ENCODE data around the gene CTDSP1.

The CTDSP1 gene

GRCh38 chr2:218400167-218400929 is 680 bp downstream of the CTDSP1 start:
- Histone ChIP-seq H2BK12ac (ENCODE audit: low read length) (peak overlapping the region; percentile 58), H4K91ac (ENCODE audit: low read depth, low read length, poor library complexity) (no peak overlapping the region), H3K4ac (ENCODE audit: low read length) (peak overlapping the region; percentile 66), H3K4me3 (ENCODE audit: low read length in 2 of 2) (peak overlapping the region; percentile 91 to 92), H3K9me3 (replicated peaks in 1 of 2; ENCODE audit: control insufficient read depth in 2 of 2, insufficient read depth in 1 of 2, low read depth in 1 of 2, low read length in 2 of 2) (no peaks in the 10 kb centered on the region), H2AK5ac (ENCODE audit: low read depth, low read length) (peak overlapping the region; percentile 97), H3K18ac (ENCODE audit: low read length) (peak overlapping the region; percentile 98), H3K9ac (ENCODE audit: low read depth, low read length, poor library complexity) (peak overlapping the region; percentile 96), H3K4me2 (ENCODE audit: insufficient read depth, low read length, poor library complexity, severe bottlenecking) (peak overlapping the region; percentile 93), H3K27me3 (ENCODE audit: control insufficient read depth in 3 of 3, insufficient read depth in 3 of 3, low read depth in 1 of 3, low read length in 3 of 3) (peaks cover 22 to 31% (median 30%) of the 10 kb centered on the region in 3 experiments), H3K36me3 (replicated peaks in 1 of 2; ENCODE audit: control insufficient read depth in 2 of 2, insufficient read depth in 2 of 2, low read length in 2 of 2) (peaks cover 21 to 40% of the 10 kb centered on the region in 2 donors), H3K4me1 (ENCODE audit: control insufficient read depth in 2 of 2, insufficient read depth in 1 of 2, low read depth in 1 of 2, low read length in 2 of 2) (peaks cover 31 to 34% of the 10 kb centered on the region in 2 donors), H2BK15ac (ENCODE audit: low read length) (no peak overlapping the region), H3K14ac (ENCODE audit: low read length) (peak overlapping the region; percentile 94), H2BK5ac (ENCODE audit: low read length) (peak overlapping the region; percentile 90), H3K23ac (ENCODE audit: low read depth, low read length, poor library complexity) (peak overlapping the region; percentile 89), H2BK120ac (ENCODE audit: low read depth, low read length) (peak overlapping the region; percentile 97), H3K79me1 (ENCODE audit: low read depth, low read length) (peaks cover 6% of the 10 kb centered on the region), H2AFZ (ENCODE audit: low read length) (peak overlapping the region; percentile 85), H4K8ac (ENCODE audit: low read depth, low read length) (no peak overlapping the region), H3K27ac (replicated peaks; ENCODE audit: low read length) (no peak overlapping the region)
- no CpG with 5 or more reads among the region's 63 CpGs for WGBS, 2 donors (ENCODE audit: extremely low coverage in 2 of 2, insufficient read length in 2 of 2, insufficient replicate concordance in 1 of 2)
- DNase-seq (ENCODE audit: low spot score), result peak; percentile 30

GRCh38 chr2:218400930-218401881 is 1.5 kb downstream of the CTDSP1 start:
- Histone ChIP-seq H3K9ac (ENCODE audit: low read depth, low read length, poor library complexity) (peak overlapping the region; percentile 96), H3K23ac (ENCODE audit: low read depth, low read length, poor library complexity) (peak overlapping the region; percentile 89), H3K36me3 (replicated peaks in 1 of 2; ENCODE audit: control insufficient read depth in 2 of 2, insufficient read depth in 2 of 2, low read length in 2 of 2) (peaks cover 21 to 41% of the 10 kb centered on the region in 2 donors), H3K4me1 (ENCODE audit: control insufficient read depth in 2 of 2, insufficient read depth in 1 of 2, low read depth in 1 of 2, low read length in 2 of 2) (peaks cover 35 to 41% of the 10 kb centered on the region in 2 donors), H3K9me3 (replicated peaks in 1 of 2; ENCODE audit: control insufficient read depth in 2 of 2, insufficient read depth in 1 of 2, low read depth in 1 of 2, low read length in 2 of 2) (no peaks in the 10 kb centered on the region), H3K27ac (replicated peaks; ENCODE audit: low read length) (no peak overlapping the region), H3K4me2 (ENCODE audit: insufficient read depth, low read length, poor library complexity, severe bottlenecking) (peak overlapping the region; percentile 93), H2AFZ (ENCODE audit: low read length) (peak overlapping the region; percentile 85), H3K27me3 (ENCODE audit: control insufficient read depth in 3 of 3, insufficient read depth in 3 of 3, low read depth in 1 of 3, low read length in 3 of 3) (peaks cover 22 to 31% (median 30%) of the 10 kb centered on the region in 3 experiments), H3K18ac (ENCODE audit: low read length) (peak overlapping the region; percentile 66), H2BK120ac (ENCODE audit: low read depth, low read length) (no peak overlapping the region), H4K8ac (ENCODE audit: low read depth, low read length) (no peak overlapping the region), H3K14ac (ENCODE audit: low read length) (no peak overlapping the region), H3K4me3 (ENCODE audit: low read length in 2 of 2) (peak overlapping the region; percentile 91 to 92), H2BK15ac (ENCODE audit: low read length) (peak overlapping the region; percentile 62), H3K79me1 (ENCODE audit: low read depth, low read length) (peaks cover 6% of the 10 kb centered on the region), H2BK12ac (ENCODE audit: low read length) (no peak overlapping the region), H3K4ac (ENCODE audit: low read length) (peak overlapping the region; percentile 66), H2BK5ac (ENCODE audit: low read length) (no peak overlapping the region), H2AK5ac (ENCODE audit: low read depth, low read length) (peak overlapping the region; percentile 97), H4K91ac (ENCODE audit: low read depth, low read length, poor library complexity) (no peak overlapping the region)
- DNase-seq (ENCODE audit: low spot score), result no peak
- no CpG with 5 or more reads among the region's 24 CpGs for WGBS, 2 donors (ENCODE audit: extremely low coverage in 2 of 2, insufficient read length in 2 of 2, insufficient replicate concordance in 1 of 2)

GRCh38 chr2:218401890-218402289 is 2.2 kb downstream of the CTDSP1 start:
- no peak overlapping the region for H3K4me3 ChIP-seq (ENCODE audit: low read length in 2 of 2)
- H3K27ac ChIP-seq (replicated peaks; ENCODE audit: low read length), result no peak overlapping the region
- no peaks in the 10 kb centered on the region for H3K9me3 ChIP-seq (replicated peaks in 1 of 2; ENCODE audit: control insufficient read depth in 2 of 2, insufficient read depth in 1 of 2, low read depth in 1 of 2, low read length in 2 of 2)
- no peak overlapping the region for H3K4ac ChIP-seq (ENCODE audit: low read length)
- H4K91ac ChIP-seq (ENCODE audit: low read depth, low read length, poor library complexity), result no peak overlapping the region
- DNase-seq (ENCODE audit: low spot score), result no peak
- no peak overlapping the region for H2BK120ac ChIP-seq (ENCODE audit: low read depth, low read length)
- H3K79me1 ChIP-seq (ENCODE audit: low read depth, low read length), result peaks cover 6% of the 10 kb centered on the region
- H2BK15ac ChIP-seq (ENCODE audit: low read length), result no peak overlapping the region
- WGBS, 2 donors (ENCODE audit: extremely low coverage in 2 of 2, insufficient read length in 2 of 2, insufficient replicate concordance in 1 of 2), result no CpG with 5 or more reads among the region's 9 CpGs
- peaks cover 21 to 41% of the 10 kb centered on the region in 2 donors for H3K36me3 ChIP-seq (replicated peaks in 1 of 2; ENCODE audit: control insufficient read depth in 2 of 2, insufficient read depth in 2 of 2, low read length in 2 of 2)
- H3K23ac ChIP-seq (ENCODE audit: low read depth, low read length, poor library complexity), result no peak overlapping the region
- no peak overlapping the region for H3K14ac ChIP-seq (ENCODE audit: low read length)
- peaks cover 19 to 25% (median 24%) of the 10 kb centered on the region in 3 experiments for H3K27me3 ChIP-seq (ENCODE audit: control insufficient read depth in 3 of 3, insufficient read depth in 3 of 3, low read depth in 1 of 3, low read length in 3 of 3)
- H2AK5ac ChIP-seq (ENCODE audit: low read depth, low read length), result no peak overlapping the region
- H3K4me1 ChIP-seq (ENCODE audit: control insufficient read depth in 2 of 2, insufficient read depth in 1 of 2, low read depth in 1 of 2, low read length in 2 of 2), result peaks cover 31 to 36% of the 10 kb centered on the region in 2 donors
- H4K8ac ChIP-seq (ENCODE audit: low read depth, low read length), result no peak overlapping the region
- no peak overlapping the region for H2BK12ac ChIP-seq (ENCODE audit: low read length)
- no peak overlapping the region for H2BK5ac ChIP-seq (ENCODE audit: low read length)
- no peak overlapping the region for H3K18ac ChIP-seq (ENCODE audit: low read length)
- H3K9ac ChIP-seq (ENCODE audit: low read depth, low read length, poor library complexity), result no peak overlapping the region
- H3K4me2 ChIP-seq (ENCODE audit: insufficient read depth, low read length, poor library complexity, severe bottlenecking), result no peak overlapping the region
- no peak overlapping the region for H2AFZ ChIP-seq (ENCODE audit: low read length)

All from neuronal stem cell (in vitro differentiated cells).